Small intestine (tissue), 7 donors: ENCODE results near the gene ARHGAP15. TPM values are rescaled to one million over a fixed set of nuclear protein-coding genes. Genes with fewer than 3 reads are reported as not detected.

ENCODE experiments used
- DNase-seq, 2 donors: peaks; one replicate each; pipeline versions ENCODE4 v3.0.0 to v3.0.0-alpha.2; 2013
- FAIRE-seq: peaks from 2 replicates; lab custom pipeline; 2012; peaks lifted over from hg19 to GRCh38; lab: Jason Lieb, UNC
- H3K27ac ChIP-seq, 3 donors: one replicate each; pipeline ENCODE4 v1.5.1; 2013; ENCODE audit warnings: low read length in 2 of 3, mild to moderate bottlenecking in 2 of 3, control low read depth in 1 of 3, inconsistent platforms in 1 of 3, low read depth in 1 of 3, moderate library complexity in 1 of 3
- H3K27me3 ChIP-seq, 3 donors: one replicate each; pipeline ENCODE4 v1.6.1; 2013; ENCODE audit warnings: low read length in 3 of 3, inconsistent platforms in 1 of 3; ENCODE audit not compliant: control insufficient read depth in 3 of 3, insufficient read depth in 3 of 3
- H3K36me3 ChIP-seq, 3 donors: one replicate each; pipeline ENCODE4 v1.6.1; 2013; ENCODE audit warnings: low read length in 3 of 3, inconsistent platforms in 1 of 3, low read depth in 1 of 3, mild to moderate bottlenecking in 1 of 3, moderate library complexity in 1 of 3; ENCODE audit not compliant: control insufficient read depth in 3 of 3, insufficient read depth in 2 of 3
- H3K4me1 ChIP-seq, 3 donors: one replicate each; pipeline ENCODE4 v1.6.1; 2013; ENCODE audit warnings: low read length in 2 of 3, inconsistent platforms in 1 of 3, low read depth in 1 of 3, mild to moderate bottlenecking in 1 of 3, moderate library complexity in 1 of 3; ENCODE audit not compliant: control insufficient read depth in 3 of 3, insufficient read depth in 2 of 3
- H3K4me3 ChIP-seq, 3 donors: one replicate each; pipeline ENCODE4 v1.5.1; 2013; ENCODE audit warnings: low read length in 3 of 3, control low read depth in 1 of 3, inconsistent platforms in 1 of 3, low read depth in 1 of 3, mild to moderate bottlenecking in 1 of 3, moderate library complexity in 1 of 3
- H3K9me3 ChIP-seq, 2 donors: one replicate each; pipeline ENCODE4 v1.6.1; 2013; ENCODE audit warnings: low read depth in 1 of 2, low read length in 1 of 2; ENCODE audit not compliant: control insufficient read depth in 2 of 2, insufficient read depth in 1 of 2
- WGBS, 3 donors: extraction: QIAGEN DNeasy Blood & Tissue Kit; methylation state at CpG; one replicate each; pipeline ENCODE4 v1.1.7; 2013; 5-methylcytosine and 5-hydroxymethylcytosine counted together
- polyA plus RNA-seq, 4 donors: library from polyadenylated mRNA; stranded (reverse) in 3 of 4; unstranded in 1 of 4; fragments of 200-250 nt in 3 of 4; fragments of 120-200 nt in 1 of 4; gene quantifications; one replicate each; pipeline versions ENCODE4 v1.2.1 to v1.2.3, GENCODE V29; 2013
- donor health status: healthy with polysubstance abuse.
- donor health status: control.
- donor health status: control.
- donor health status: Bipolar disorder and iron deficiency.
- donor health status: healthy.

The ARHGAP15 gene
- polyA plus RNA-seq, 4 donors = 0.67 to 18.2 (median 10.1) TPM

GRCh38 chr2:143802871-143803650 is 673.8 kb downstream of the ARHGAP15 start:
- H3K27me3 ChIP-seq = no peaks in the 10 kb centered on the region
- no peak for DNase-seq
- no peaks in the 10 kb centered on the region for H3K9me3 ChIP-seq
- no peak for FAIRE-seq
- H3K4me1 ChIP-seq = peaks cover 0 to 10% (median 0%) of the 10 kb centered on the region in 3 donors
- no peak overlapping the region for H3K4me3 ChIP-seq
- H3K27ac ChIP-seq = peak overlapping the region in 1 of 3 donors; percentile 33
- WGBS, 3 donors = 61 to 67% (median 67%) methylated on average over 5 of the region's 5 CpGs
- no peaks in the 10 kb centered on the region for H3K36me3 ChIP-seq

DNA sequence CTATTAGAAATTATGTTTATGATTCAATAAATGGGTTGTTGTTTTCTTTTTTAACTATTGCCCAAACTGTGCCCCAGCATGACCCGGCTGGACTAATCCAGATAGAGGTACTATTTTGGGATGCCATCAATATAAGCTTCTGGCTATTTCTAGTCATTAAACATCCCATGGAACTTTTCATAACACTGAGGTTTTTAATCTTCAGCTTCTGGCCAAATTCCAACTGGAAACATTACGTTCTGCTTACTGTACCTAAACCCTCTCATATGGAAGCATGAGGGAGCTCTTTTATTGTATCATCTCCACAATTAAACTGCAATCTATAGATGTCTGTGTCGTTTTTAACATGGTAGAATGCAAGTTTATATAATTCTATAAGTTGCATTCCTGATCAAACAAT is 674.7 kb downstream of the ARHGAP15 start:
- 62 to 66% (median 62%) methylated on average over 3 of the region's 3 CpGs for WGBS, 3 donors
- no peak for FAIRE-seq
- Histone ChIP-seq H3K27ac (no peak overlapping the region), H3K9me3 (no peaks in the 10 kb centered on the region), H3K27me3 (no peaks in the 10 kb centered on the region), H3K36me3 (no peaks in the 10 kb centered on the region), H3K4me1 (peaks cover 0 to 10% (median 0%) of the 10 kb centered on the region in 3 donors), H3K4me3 (no peak overlapping the region)
- no peak for DNase-seq

- H3K36me3 ChIP-seq = no peaks in the 10 kb centered on the region
- DNase-seq (no peak), FAIRE-seq (no peak)
- H3K4me1 ChIP-seq = peaks cover 0 to 8% (median 0%) of the 10 kb centered on the region in 3 donors
- no peaks in the 10 kb centered on the region for H3K9me3 ChIP-seq
- no peaks in the 10 kb centered on the region for H3K27me3 ChIP-seq
- H3K27ac ChIP-seq = no peak overlapping the region
- no peak overlapping the region for H3K4me3 ChIP-seq
These were observed 676.4 kb downstream of the ARHGAP15 start for GRCh38 chr2:143805666-143806065.

DNA sequence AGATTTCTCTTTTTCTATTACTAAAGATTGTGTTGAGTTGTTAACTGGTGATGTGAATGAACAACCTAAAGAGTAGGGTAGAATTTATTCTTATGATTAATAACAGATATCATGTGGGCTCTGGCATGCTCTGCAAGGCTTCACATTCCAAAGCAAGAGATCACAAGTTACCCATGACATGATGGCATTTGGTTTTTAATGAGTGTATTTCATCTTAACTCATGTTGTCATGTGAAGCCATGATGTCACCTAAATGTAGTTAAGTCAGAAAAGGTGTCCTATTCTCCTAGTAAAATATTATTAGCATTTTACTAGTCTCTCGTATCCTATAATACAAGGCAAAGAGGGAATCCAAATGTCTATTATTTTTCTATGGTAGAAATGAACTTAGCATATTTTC is 678.0 kb downstream of the ARHGAP15 start:
- FAIRE-seq = no peak
- H3K27me3 ChIP-seq = no peaks in the 10 kb centered on the region
- H3K4me1 ChIP-seq = peaks cover 0 to 8% (median 0%) of the 10 kb centered on the region in 3 donors
- no peaks in the 10 kb centered on the region for H3K9me3 ChIP-seq
- H3K27ac ChIP-seq = no peak overlapping the region
- H3K4me3 ChIP-seq = no peak overlapping the region
- WGBS, 3 donors = 91 to 96% (median 95%) methylated on average over 1 of the region's 1 CpG
- no peaks in the 10 kb centered on the region for H3K36me3 ChIP-seq
- no peak for DNase-seq

DNA sequence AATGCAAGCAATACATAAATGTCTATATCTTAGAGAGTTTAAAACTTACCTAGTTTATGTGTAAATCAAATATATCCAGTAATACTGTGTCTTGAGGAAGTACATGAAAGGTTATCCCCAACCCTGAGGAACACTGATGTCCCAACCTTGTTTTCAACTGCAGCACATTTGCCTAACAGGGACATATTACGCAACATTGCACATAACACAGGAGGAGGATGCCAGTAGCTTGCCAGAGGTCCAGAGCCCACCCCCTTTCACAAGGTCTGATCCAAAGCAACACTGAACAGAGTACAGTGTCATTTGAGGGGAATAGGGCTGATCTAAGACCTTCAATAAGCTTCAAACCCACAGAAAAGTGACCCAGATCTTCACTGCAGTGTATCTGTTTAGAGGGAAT is 678.5 kb downstream of the ARHGAP15 start:
- DNase-seq (no peak), FAIRE-seq (no peak)
- 96 to 100% (median 100%) methylated on average over 1 of the region's 1 CpG for WGBS, 3 donors
- Histone ChIP-seq H3K9me3 (no peaks in the 10 kb centered on the region), H3K27me3 (no peaks in the 10 kb centered on the region), H3K4me3 (no peak overlapping the region), H3K27ac (no peak overlapping the region), H3K4me1 (peaks cover 0 to 4% (median 0%) of the 10 kb centered on the region in 3 donors), H3K36me3 (no peaks in the 10 kb centered on the region)

DNA sequence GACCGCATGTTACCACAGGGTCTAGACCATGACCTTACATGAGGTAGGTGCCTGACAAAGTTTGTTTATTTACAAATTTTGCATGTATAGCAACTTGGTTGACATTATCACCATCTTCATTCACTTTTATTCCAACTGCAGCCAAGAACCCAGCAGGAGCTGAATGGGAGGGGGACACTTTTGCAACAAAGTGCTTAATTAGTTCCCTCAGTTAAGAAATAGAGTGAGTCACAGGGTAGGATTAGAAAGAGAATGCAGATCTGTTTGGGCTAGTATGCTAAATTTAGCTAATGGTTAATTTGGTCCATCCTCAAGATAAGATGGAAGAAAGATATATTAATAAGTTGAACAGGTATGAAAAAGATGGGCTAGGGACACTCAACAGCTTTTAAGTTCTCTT is 678.9 kb downstream of the ARHGAP15 start:
- DNase-seq = no peak
- no peak overlapping the region for H3K27ac ChIP-seq
- H3K4me3 ChIP-seq = no peak overlapping the region
- H3K27me3 ChIP-seq = no peaks in the 10 kb centered on the region
- 97 to 100% (median 98%) methylated on average over 1 of the region's 1 CpG for WGBS, 3 donors
- H3K4me1 ChIP-seq = peaks cover 0 to under 1% (median 0%) of the 10 kb centered on the region in 3 donors
- FAIRE-seq = no peak
- no peaks in the 10 kb centered on the region for H3K36me3 ChIP-seq
- no peaks in the 10 kb centered on the region for H3K9me3 ChIP-seq

DNA sequence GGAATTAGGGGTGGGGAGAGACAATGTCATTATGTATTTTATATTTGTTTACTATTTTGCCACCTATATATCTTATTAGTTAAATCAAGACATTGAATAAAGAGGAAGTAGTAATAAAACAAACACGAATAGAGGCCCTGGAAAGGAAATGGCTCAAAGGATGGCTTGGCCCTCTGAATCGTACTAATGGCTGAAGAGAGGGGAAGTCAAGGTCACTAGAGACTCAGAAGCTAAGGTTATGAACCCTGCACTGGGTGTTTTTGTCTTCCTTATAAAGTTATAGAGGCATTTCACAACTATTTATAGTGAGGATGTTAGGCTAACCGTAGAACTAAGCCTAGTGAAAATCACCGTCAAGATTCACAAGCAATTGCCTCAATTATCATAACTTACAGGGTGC is 685.9 kb downstream of the ARHGAP15 start:
- H3K9me3 ChIP-seq = no peaks in the 10 kb centered on the region
- no peak for FAIRE-seq
- no peak for DNase-seq
- WGBS, 3 donors = 51 to 65% (median 59%) methylated on average over 4 of the region's 4 CpGs
- no peak overlapping the region for H3K27ac ChIP-seq
- H3K4me3 ChIP-seq = no peak overlapping the region
- H3K4me1 ChIP-seq = no peaks in the 10 kb centered on the region
- no peaks in the 10 kb centered on the region for H3K27me3 ChIP-seq
- H3K36me3 ChIP-seq = no peaks in the 10 kb centered on the region

DNA sequence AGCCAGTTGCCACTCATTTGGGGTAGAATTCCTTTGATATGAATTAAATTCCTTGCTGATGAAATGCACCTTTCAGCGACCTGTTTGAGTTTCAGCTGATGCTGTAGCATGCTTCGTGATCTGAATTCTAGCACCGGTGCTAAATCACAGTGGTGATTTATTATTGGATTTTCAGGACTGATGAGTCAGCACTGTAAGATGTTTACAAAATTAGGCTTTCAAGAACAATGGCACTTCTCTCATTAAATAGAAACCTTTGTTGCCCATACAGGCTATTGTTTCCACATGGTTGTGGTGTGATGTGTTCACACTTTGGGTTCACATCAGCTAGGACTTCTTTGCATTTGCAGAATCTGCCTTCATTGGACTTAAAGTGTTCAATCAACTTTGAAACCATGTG is 687.7 kb downstream of the ARHGAP15 start:
- Histone ChIP-seq H3K27me3 (no peaks in the 10 kb centered on the region), H3K27ac (no peak overlapping the region), H3K4me1 (no peaks in the 10 kb centered on the region), H3K36me3 (no peaks in the 10 kb centered on the region), H3K4me3 (no peak overlapping the region), H3K9me3 (no peaks in the 10 kb centered on the region)
- WGBS, 3 donors = 73 to 77% (median 73%) methylated on average over 3 of the region's 3 CpGs
- no peak for DNase-seq
- no peak for FAIRE-seq
